Measurements from ENCODE around the gene PRKAG2. TPM values are rescaled to one million over a fixed set of nuclear protein-coding genes. Genes with fewer than 3 reads are reported as not detected.

PRKAG2 gene
- total and polyA plus RNA-seq, 2 experiments from 2014 or later = 9.1 to 14.9 TPM

GRCh38 chr7:151823566-151824372, 53.1 kb downstream of the PRKAG2 start:
- Histone ChIP-seq H2AFZ (no peak overlapping the region), H3K9me2 (ENCODE audit: insufficient read depth) (no peaks in the 10 kb centered on the region), H3F3A (replicated peaks; ENCODE audit: low read depth) (no peaks in the 10 kb centered on the region), H3K27me3 (ENCODE audit: insufficient read depth) (no peaks in the 10 kb centered on the region), H4K20me1 (replicated peaks; ENCODE audit: insufficient read depth) (no peaks in the 10 kb centered on the region), H3K79me2 (replicated peaks; ENCODE audit: insufficient read depth) (no peaks in the 10 kb centered on the region), H3K4me1 (ENCODE audit: insufficient read depth) (no peaks in the 10 kb centered on the region), H3K36me3 (ENCODE audit: insufficient read depth) (no peaks in the 10 kb centered on the region), H3K4me3 (no peak overlapping the region), H3K4me2 (no peak overlapping the region), H3K27ac (ENCODE audit: low read depth) (no peak overlapping the region)
- peaks cover 10% of the 10 kb centered on the region for H3K27me3 Mint-ChIP-seq (ENCODE audit: insufficient read depth, low read depth, poor library complexity)
- DNase-seq (ENCODE audit: low spot score) = no peak
- H3K27ac Mint-ChIP-seq = no peak overlapping the region
- TF ChIP-seq CREB1 (CRISPR knock-in tag; IDR thresholded peaks at IDR 0.05; ENCODE audit: low read depth) (no peak), REST (IDR thresholded peaks at IDR 0.05; ENCODE audit: unreplicated experiment) (no peak), ZNF462 (CRISPR knock-in tag; IDR thresholded peaks at IDR 0.05) (no peak)
- H3K4me3 Mint-ChIP-seq = no peak overlapping the region
- H3K4me1 Mint-ChIP-seq = peaks cover 12% of the 10 kb centered on the region
- H3K36me3 Mint-ChIP-seq (ENCODE audit: low read depth) = no peaks in the 10 kb centered on the region
- no peaks in the 10 kb centered on the region for H3K9me3 Mint-ChIP-seq
- ATAC-seq = no peak
